Mammary epithelial cell (primary cell): ENCODE data around the gene FBXL7.

Experiments
- CTCF ChIP-seq, 2 donors: IDR thresholded peaks in 1 of 2; conservative IDR thresholded peaks in 1 of 2; 2 replicates each; pipeline ENCODE4 v1.5.1; 2011 to 2012; ENCODE audit warnings: inconsistent platforms in 2 of 2, low read length in 2 of 2, mild to moderate bottlenecking in 2 of 2, control low read depth in 1 of 2, low read depth in 1 of 2; ENCODE audit not compliant: insufficient read depth in 1 of 2; ENCODE audit errors: extremely low read depth in 1 of 2
- EZH2 ChIP-seq: IDR thresholded peaks from 2 replicates; pipeline ENCODE4 v1.6.1; 2012; ENCODE audit warnings: low read length, inconsistent platforms, borderline replicate concordance

GRCh38 chr5:15807871-15808270, 307.9 kb downstream of the FBXL7 start:
- no peak for TF ChIP-seq CTCF (conservative IDR thresholded peaks at IDR 0.05 in 1 of 2, IDR thresholded peaks at IDR 0.05 in 1 of 2; ENCODE audit: extremely low read depth in 1 of 2, insufficient read depth in 1 of 2, low read depth in 1 of 2, low read length in 2 of 2)
- no peak for TF ChIP-seq EZH2
